HepG2 (cell line): Measurements from ENCODE around the gene TTLL10. TPM values are rescaled to one million over a fixed set of nuclear protein-coding genes. Genes with fewer than 3 reads are reported as not detected.
A peak's percentile ranks its signal among the peaks of the same experiment; 100 is the strongest.

Experiments used
- AGO1 ChIP-seq: fragments of 200-400 bp; formaldehyde crosslinking; IDR thresholded peaks from 2 replicates; pipeline ENCODE4 v1.6.1; 2017; ENCODE audit warnings: mild to moderate bottlenecking, low read depth, low read length, moderate library complexity; ENCODE audit not compliant: poor library complexity, severe bottlenecking
- AHR ChIP-seq: IDR thresholded peaks from 2 replicates; pipeline ENCODE4 v1.6.1; 2018; ENCODE audit warnings: missing genetic modification reagents, missing compliant biosample characterization
- CEBPB ChIP-seq: IDR thresholded peaks from 2 replicates; pipeline ENCODE4 v1.6.1; 2011; ENCODE audit warnings: low read depth, low read length, improper control_type of control experiment, borderline replicate concordance
- EHMT2 ChIP-seq: fragments of 200-600 bp; sonication (generic); IDR thresholded peaks from 2 replicates; pipeline ENCODE4 v1.7.0; 2017; ENCODE audit warnings: antibody characterized with exemption, low read depth, low read length, borderline replicate concordance
- EP300 ChIP-seq, 3 experiments: sonication (generic) in 1 of 3; formaldehyde crosslinking in 1 of 3; IDR thresholded peaks; 2 replicates each; pipeline versions ENCODE4 v1.5.1 to v1.6.1; 2011 to 2020; ENCODE audit warnings: low read depth in 2 of 3, low read length in 2 of 3, borderline replicate concordance in 1 of 3, improper control_type of control experiment in 1 of 3, mild to moderate bottlenecking in 1 of 3, missing genetic modification reagents in 1 of 3, moderate library complexity in 1 of 3
- ERF ChIP-seq: IDR thresholded peaks from 2 replicates; pipeline ENCODE4 v1.6.1; 2018; ENCODE audit warnings: missing biosample characterization, missing genetic modification reagents
- FOSL2 ChIP-seq: sonication (generic); formaldehyde crosslinking; IDR thresholded peaks from 2 replicates; pipeline ENCODE4 v1.4.0; 2020; ENCODE audit warnings: missing genetic modification reagents
- FOXP1 ChIP-seq, 2 experiments: fragments of 450-650 bp in 1 of 2; IDR thresholded peaks; 2 replicates each; pipeline ENCODE4 v1.6.1; 2017 to 2018; ENCODE audit warnings: antibody characterized with exemption in 1 of 2
- HES4 ChIP-seq: sonication (generic); formaldehyde crosslinking; IDR thresholded peaks from 2 replicates; pipeline ENCODE4 v1.9.0; 2021; ENCODE audit warnings: mild to moderate bottlenecking, missing genetic modification reagents, borderline replicate concordance
- ISL2 ChIP-seq: sonication (generic); formaldehyde crosslinking; IDR thresholded peaks from 2 replicates; pipeline ENCODE4 v1.5.0; 2020; ENCODE audit warnings: missing genetic modification reagents
- LCORL ChIP-seq, 2 experiments: fragments of 450-650 bp in 1 of 2; sonication (generic) in 1 of 2; formaldehyde crosslinking in 1 of 2; IDR thresholded peaks; 2 replicates each; pipeline versions ENCODE4 v1.5.0 to v1.6.1; 2017 to 2020; ENCODE audit warnings: antibody characterized with exemption in 1 of 2, missing genetic modification reagents in 1 of 2
- MAZ ChIP-seq, 2 experiments: sonication (generic) in 1 of 2; formaldehyde crosslinking in 1 of 2; IDR thresholded peaks; 2 replicates each; pipeline versions ENCODE4 v1.5.0 to v1.6.1; 2012 to 2020; ENCODE audit warnings: low read depth in 2 of 2, mild to moderate bottlenecking in 2 of 2, borderline replicate concordance in 1 of 2, improper control_type of control experiment in 1 of 2, low read length in 1 of 2, missing genetic modification reagents in 1 of 2, moderate library complexity in 1 of 2
- SALL1 ChIP-seq: sonication (generic); formaldehyde crosslinking; IDR thresholded peaks from 2 replicates; pipeline ENCODE4 v1.8.0; 2022; ENCODE audit warnings: mild to moderate bottlenecking, missing genetic modification reagents
- ZC3H4 ChIP-seq: sonication (generic); formaldehyde crosslinking; IDR thresholded peaks from 2 replicates; pipeline ENCODE4 v1.4.0; 2020; ENCODE audit warnings: missing genetic modification reagents, borderline replicate concordance
- ZIK1 ChIP-seq: sonication (generic); formaldehyde crosslinking; IDR thresholded peaks from 2 replicates; pipeline ENCODE4 v1.5.0; 2020; ENCODE audit warnings: mild to moderate bottlenecking, low read depth, missing genetic modification reagents, borderline replicate concordance
- ZNF12 ChIP-seq: sonication (generic); formaldehyde crosslinking; IDR thresholded peaks from 2 replicates; pipeline ENCODE4 v1.5.0; 2020; ENCODE audit warnings: missing genetic modification reagents
- ZNF501 ChIP-seq: sonication (generic); formaldehyde crosslinking; IDR thresholded peaks from 2 replicates; pipeline ENCODE4 v1.5.1; 2020; ENCODE audit warnings: mild to moderate bottlenecking, moderate library complexity, missing genetic modification reagents
- ZNF563 ChIP-seq: sonication (generic); formaldehyde crosslinking; IDR thresholded peaks from 2 replicates; pipeline ENCODE4 v1.8.0; 2022; ENCODE audit warnings: mild to moderate bottlenecking, moderate library complexity, missing genetic modification reagents
- ZNF691 ChIP-seq: sonication (generic); formaldehyde crosslinking; IDR thresholded peaks from 2 replicates; pipeline ENCODE4 v1.4.0; 2020; ENCODE audit warnings: missing genetic modification reagents, low read depth, mild to moderate bottlenecking, borderline replicate concordance
- ZNF724P ChIP-seq: sonication (generic); formaldehyde crosslinking; IDR thresholded peaks from 2 replicates; pipeline ENCODE4 v1.8.0; 2022; ENCODE audit warnings: missing genetic modification reagents, borderline replicate concordance
- ZNF770 ChIP-seq: sonication (generic); formaldehyde crosslinking; IDR thresholded peaks from 2 replicates; pipeline ENCODE4 v1.5.0; 2020; ENCODE audit warnings: mild to moderate bottlenecking, missing genetic modification reagents
- ZNF773 ChIP-seq: sonication (generic); formaldehyde crosslinking; IDR thresholded peaks from 2 replicates; pipeline ENCODE4 v1.4.0; 2020; ENCODE audit warnings: missing genetic modification reagents, borderline replicate concordance
- polyA plus RNA-seq, 8 experiments: library from polyadenylated mRNA; depleted of rRNA in 3 of 8; stranded (reverse) in 7 of 8; unstranded in 1 of 8; fragments of >200 nt; fragmentation: Illumina TruSeq in 4 of 8; extraction: Trizol in 4 of 8; gene quantifications; 2 replicates each; pipeline versions ENCODE4 v1.2.1 to v1.2.3, GENCODE V29; 2011 to 2016; ENCODE audit warnings: low read depth in 4 of 8, missing spikeins in 1 of 8, mixed read lengths in 1 of 8; ENCODE audit not compliant: insufficient read depth in 1 of 8
- total RNA-seq, 5 experiments: library from RNA; depleted of rRNA; stranded (reverse); fragments of >200 nt; fragmentation: Illumina TruSeq; extraction: Trizol; gene quantifications; 2 replicates each; pipeline ENCODE4 v1.2.3, GENCODE V29; 2016; ENCODE audit warnings: low read depth in 1 of 5

Gene TTLL10
- total and polyA plus RNA-seq, 2 of the 13 experiments (the other 11 are each of a cell fraction or from before 2014, with no cell fraction given) = not detected

DNA sequence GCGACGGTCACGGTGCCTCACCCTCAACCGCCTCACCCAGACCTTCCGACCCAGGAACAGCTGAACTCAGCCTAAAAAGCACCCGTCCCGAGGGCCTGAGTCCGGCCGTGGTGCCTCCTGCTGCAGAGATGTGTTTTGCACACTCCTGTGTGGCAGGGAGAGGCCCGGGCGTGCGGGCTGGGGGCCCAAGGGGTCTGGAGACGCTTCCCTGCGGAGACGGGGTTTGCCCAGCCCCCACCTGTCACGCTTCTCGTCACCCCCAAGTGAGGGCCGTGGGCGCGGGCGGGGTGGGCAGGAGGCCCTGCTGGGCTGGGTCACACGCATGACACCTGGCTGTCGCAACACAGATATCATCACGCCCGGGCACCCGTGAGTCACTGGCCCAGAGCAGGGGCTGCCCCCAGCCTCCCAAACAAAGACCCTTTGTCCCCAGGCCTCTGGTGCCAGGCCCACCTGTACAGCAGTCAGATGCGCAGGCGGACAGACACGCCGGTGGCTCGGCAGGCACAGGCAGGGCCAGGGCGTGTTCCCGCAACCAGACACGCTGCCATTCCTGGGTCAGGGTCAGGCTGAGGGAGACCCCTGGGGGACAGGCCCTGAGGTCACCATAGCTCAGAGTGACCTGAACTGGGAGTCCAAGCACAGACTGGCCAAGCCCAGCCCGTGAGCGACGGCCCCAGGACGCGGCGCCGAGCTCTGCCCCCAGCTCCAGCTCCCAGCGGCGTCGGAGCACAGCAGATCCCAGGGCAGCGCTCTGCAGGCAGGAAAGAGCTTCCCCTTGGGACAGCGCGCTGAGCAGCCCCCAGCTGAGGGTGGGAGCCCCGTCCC lies 64.4 kb downstream of the TTLL10 start (continued):
- TF ChIP-seq SALL1 (CRISPR knock-in tag) (peak; percentile 59; the same call in 1 of the 2 replicates), ZNF691 (CRISPR knock-in tag) (peak; percentile 61; the same call in 1 of the 2 replicates), ZNF770 (CRISPR knock-in tag) (peak; percentile 51; the same call in 1 of the 2 replicates), CEBPB (peak; percentile 84), EHMT2 (no peak), FOXP1 (IDR thresholded peaks at IDR 0.05) (no peak), FOXP1 (CRISPR knock-in tag; IDR thresholded peaks at IDR 0.05) (no peak), FOSL2 (CRISPR knock-in tag) (peak; percentile 98), ZIK1 (CRISPR knock-in tag) (peak; percentile 54; the same call in 1 of the 2 replicates), ZNF501 (CRISPR knock-in tag) (peak; percentile 23), ZC3H4 (peak; percentile 27; the same call in 1 of the 2 replicates), ZNF12 (peak; percentile 62; the same call in 1 of the 2 replicates), ISL2 (CRISPR knock-in tag) (0 out of 2 replicates have a peak, but pooled peaks have one; percentile 23), LCORL (IDR thresholded peaks at IDR 0.05) (no peak), LCORL (CRISPR knock-in tag; IDR thresholded peaks at IDR 0.05) (peak; percentile 98), ZNF563 (CRISPR knock-in tag) (peak; percentile 78; the same call in 1 of the 2 replicates), ZNF724P (CRISPR knock-in tag) (0 out of 2 replicates have a peak, but pooled peaks have one; percentile 32), AGO1 (peak; percentile 47), EP300 (IDR thresholded peaks at IDR 0.05; ENCODE audit: low read depth in 2 of 2, low read length in 2 of 2) (peak in 1 of 2 experiments; percentile 38; a peak in 1 of 4 replicates), EP300 (CRISPR knock-in tag; IDR thresholded peaks at IDR 0.05; ENCODE audit: borderline replicate concordance) (peak; percentile 65), AHR (CRISPR knock-in tag) (peak; percentile 39; the same call in 1 of the 2 replicates), MAZ (IDR thresholded peaks at IDR 0.05; ENCODE audit: borderline replicate concordance, low read depth, low read length) (peak; percentile 36; the same call in 1 of the 2 replicates), MAZ (CRISPR knock-in tag; IDR thresholded peaks at IDR 0.05; ENCODE audit: low read depth) (peak; percentile 60), ZNF773 (CRISPR knock-in tag) (peak; percentile 52; the same call in 1 of the 2 replicates), HES4 (no peak), ERF (peak; percentile 56)
